Stimulated activated naive CD8-positive, alpha-beta T cell treated with anti-CD3 and anti-CD28 coated beads, Interleukin-15, amount 100 ng/mL, for 72 hours (primary cell): ENCODE results near the gene TIMM10B.
A peak's percentile ranks its signal among the peaks of the same experiment; 100 is the strongest.

Experiments used
- ATAC-seq: fragments of 150-1000 bp; cut with Tn5 transposase; 2 replicates; pipeline ENCODE4 v1.10.0; 2021; ENCODE audit warnings: mild to moderate bottlenecking, moderate library complexity
- DNase-seq, 2 donors: peaks; one replicate each; pipeline ENCODE4 v3.0.0; 2021 to 2022
- H3K27ac Mint-ChIP-seq, 2 donors: one replicate each; pipeline ENCODE4 v1.8.0; 2022; ENCODE audit warnings: mild to moderate bottlenecking in 2 of 2, mixed read lengths in 2 of 2, moderate library complexity in 2 of 2
- H3K27me3 Mint-ChIP-seq: one replicate; pipeline ENCODE4 v1.8.0; 2022; ENCODE audit warnings: mixed read lengths
- H3K4me1 Mint-ChIP-seq: one replicate; pipeline ENCODE4 v1.8.0; 2022; ENCODE audit warnings: mild to moderate bottlenecking, mixed read lengths
- H3K4me3 Mint-ChIP-seq, 2 donors: one replicate each; pipeline ENCODE4 v1.8.0; 2022; ENCODE audit warnings: mild to moderate bottlenecking in 2 of 2, mixed read lengths in 2 of 2, moderate library complexity in 1 of 2
- H3K9me3 Mint-ChIP-seq, 2 donors: one replicate each; pipeline ENCODE4 v1.8.0; 2022; ENCODE audit warnings: mixed read lengths in 2 of 2

TIMM10B gene

GRCh38 chr11:6481012-6481923, at the start of gene TIMM10B, which contains the start of gene ARFIP2:
TSS of gene TIMM10B (plus strand) at chr11:6481501. CDS start at chr11:6481517, 16 bp downstream.
TSS of gene ARFIP2 (minus strand) at chr11:6481331. CDS start at chr11:6480421, 910 bp downstream.
- no peaks in the 10 kb centered on the region for H3K27me3 Mint-ChIP-seq
- no peaks in the 10 kb centered on the region for H3K9me3 Mint-ChIP-seq
- peak within 1 kb of the TSS; percentile 97 to 98 for H3K27ac Mint-ChIP-seq
- DNase-seq = peak; percentile 92 to 97
- ATAC-seq = peak; percentile 99
- peaks cover 41% of the 10 kb centered on the region for H3K4me1 Mint-ChIP-seq
- peak within 1 kb of the TSS; percentile 90 to 93 for H3K4me3 Mint-ChIP-seq

- no peaks in the 10 kb centered on the region for H3K4me1 Mint-ChIP-seq
- DNase-seq (no peak), ATAC-seq (no peak)
- H3K27me3 Mint-ChIP-seq = no peaks in the 10 kb centered on the region
- H3K27ac Mint-ChIP-seq = no peak overlapping the region
- H3K9me3 Mint-ChIP-seq = no peaks in the 10 kb centered on the region
- H3K4me3 Mint-ChIP-seq = no peak overlapping the region
Observed at GRCh38 chr11:6431861-6432260, 49.4 kb upstream of the TIMM10B start.

GRCh38 chr11:6433998-6434660, 47.2 kb upstream of the TIMM10B start:
- H3K27ac Mint-ChIP-seq = peak overlapping the region in 1 of 2 donors; percentile 36
- no peak overlapping the region for H3K4me3 Mint-ChIP-seq
- no peaks in the 10 kb centered on the region for H3K27me3 Mint-ChIP-seq
- no peak for DNase-seq
- H3K9me3 Mint-ChIP-seq = no peaks in the 10 kb centered on the region
- no peaks in the 10 kb centered on the region for H3K4me1 Mint-ChIP-seq
- no peak for ATAC-seq

- Mint-ChIP-seq H3K4me3 (no peak overlapping the region), H3K4me1 (no peaks in the 10 kb centered on the region), H3K27me3 (no peaks in the 10 kb centered on the region), H3K9me3 (no peaks in the 10 kb centered on the region), H3K27ac (no peak overlapping the region)
- ATAC-seq = no peak
- DNase-seq = no peak
Observed at GRCh38 chr11:6437423-6437822, 43.9 kb upstream of the TIMM10B start.

- DNase-seq (no peak), ATAC-seq (peak; percentile 75)
- H3K9me3 Mint-ChIP-seq = no peaks in the 10 kb centered on the region
- H3K27me3 Mint-ChIP-seq = no peaks in the 10 kb centered on the region
- no peak overlapping the region for H3K4me3 Mint-ChIP-seq
- no peaks in the 10 kb centered on the region for H3K4me1 Mint-ChIP-seq
- H3K27ac Mint-ChIP-seq = no peak overlapping the region
Observed at GRCh38 chr11:6437993-6438392, 43.3 kb upstream of the TIMM10B start.

- no peak overlapping the region for H3K4me3 Mint-ChIP-seq
- ATAC-seq = no peak
- no peak overlapping the region for H3K27ac Mint-ChIP-seq
- no peaks in the 10 kb centered on the region for H3K4me1 Mint-ChIP-seq
- DNase-seq = peak in 1 of 2 donors; percentile 21
- no peaks in the 10 kb centered on the region for H3K27me3 Mint-ChIP-seq
- no peaks in the 10 kb centered on the region for H3K9me3 Mint-ChIP-seq
Observed at GRCh38 chr11:6438979-6439571, 42.2 kb upstream of the TIMM10B start.

- H3K4me3 Mint-ChIP-seq = no peak within 1 kb of the TSS
- H3K9me3 Mint-ChIP-seq = no peaks in the 10 kb centered on the region
- no peak for DNase-seq
- no peaks in the 10 kb centered on the region for H3K4me1 Mint-ChIP-seq
- no peaks in the 10 kb centered on the region for H3K27me3 Mint-ChIP-seq
- no peak within 1 kb of the TSS for H3K27ac Mint-ChIP-seq
- ATAC-seq = no peak
Observed at GRCh38 chr11:6440906-6441358, 40.4 kb upstream of the TIMM10B start, which contains the start of gene HPX. TSS of gene HPX (minus strand) at chr11:6440987. CDS start at chr11:6440963, 24 bp downstream.

GRCh38 chr11:6442441-6442840, 38.9 kb upstream of the TIMM10B start:
- no peak overlapping the region for H3K27ac Mint-ChIP-seq
- H3K4me1 Mint-ChIP-seq = no peaks in the 10 kb centered on the region
- no peaks in the 10 kb centered on the region for H3K27me3 Mint-ChIP-seq
- DNase-seq (no peak), ATAC-seq (no peak)
- no peaks in the 10 kb centered on the region for H3K9me3 Mint-ChIP-seq
- H3K4me3 Mint-ChIP-seq = no peak overlapping the region

GRCh38 chr11:6443269-6444003, 37.9 kb upstream of the TIMM10B start:
- Mint-ChIP-seq H3K27me3 (no peaks in the 10 kb centered on the region), H3K4me1 (no peaks in the 10 kb centered on the region), H3K9me3 (no peaks in the 10 kb centered on the region), H3K4me3 (no peak overlapping the region), H3K27ac (no peak overlapping the region)
- ATAC-seq (peak; percentile 79), DNase-seq (peak; percentile 47 to 48)

- Mint-ChIP-seq H3K27ac (no peak overlapping the region), H3K4me1 (no peaks in the 10 kb centered on the region), H3K9me3 (no peaks in the 10 kb centered on the region), H3K27me3 (no peaks in the 10 kb centered on the region), H3K4me3 (no peak overlapping the region)
- ATAC-seq (peak; percentile 54), DNase-seq (no peak)
Observed at GRCh38 chr11:6448574-6448973, 32.7 kb upstream of the TIMM10B start.

GRCh38 chr11:6452219-6452618, 29.1 kb upstream of the TIMM10B start:
- no peak overlapping the region for H3K4me3 Mint-ChIP-seq
- DNase-seq = no peak

GRCh38 chr11:6453152-6453551, 28.1 kb upstream of the TIMM10B start:
- DNase-seq = no peak
- no peak overlapping the region for H3K27ac Mint-ChIP-seq
- no peaks in the 10 kb centered on the region for H3K9me3 Mint-ChIP-seq
- H3K4me3 Mint-ChIP-seq = no peak overlapping the region
- ATAC-seq = no peak
- H3K4me1 Mint-ChIP-seq = no peaks in the 10 kb centered on the region
- no peaks in the 10 kb centered on the region for H3K27me3 Mint-ChIP-seq

More at GRCh38 chr11:6452219-6452618, 29.1 kb upstream of the TIMM10B start:
- no peaks in the 10 kb centered on the region for H3K27me3 Mint-ChIP-seq
- H3K27ac Mint-ChIP-seq = no peak overlapping the region
- H3K9me3 Mint-ChIP-seq = no peaks in the 10 kb centered on the region
- H3K4me1 Mint-ChIP-seq = no peaks in the 10 kb centered on the region
- no peak for ATAC-seq

- no peak for DNase-seq
- H3K4me3 Mint-ChIP-seq = no peak overlapping the region
- no peaks in the 10 kb centered on the region for H3K27me3 Mint-ChIP-seq
- H3K27ac Mint-ChIP-seq = no peak overlapping the region
- ATAC-seq = no peak
- no peaks in the 10 kb centered on the region for H3K9me3 Mint-ChIP-seq
- no peaks in the 10 kb centered on the region for H3K4me1 Mint-ChIP-seq
Observed at GRCh38 chr11:6455070-6455469, 26.2 kb upstream of the TIMM10B start.

GRCh38 chr11:6456361-6457073, 24.8 kb upstream of the TIMM10B start:
- no peaks in the 10 kb centered on the region for H3K4me1 Mint-ChIP-seq
- H3K27me3 Mint-ChIP-seq = no peaks in the 10 kb centered on the region
- H3K27ac Mint-ChIP-seq = no peak overlapping the region
- H3K9me3 Mint-ChIP-seq = no peaks in the 10 kb centered on the region
- DNase-seq = no peak
- no peak overlapping the region for H3K4me3 Mint-ChIP-seq
- peak; percentile 36 for ATAC-seq
